HG03139 (cell line): ENCODE results near the gene CADPS2.

Experiments
- ATAC-seq: cut with Tn5 transposase; IDR thresholded peaks from one replicate; pipeline ENCODE4 v1.9.1; 2021; ENCODE audit not compliant: unreplicated experiment

The CADPS2 gene

DNA sequence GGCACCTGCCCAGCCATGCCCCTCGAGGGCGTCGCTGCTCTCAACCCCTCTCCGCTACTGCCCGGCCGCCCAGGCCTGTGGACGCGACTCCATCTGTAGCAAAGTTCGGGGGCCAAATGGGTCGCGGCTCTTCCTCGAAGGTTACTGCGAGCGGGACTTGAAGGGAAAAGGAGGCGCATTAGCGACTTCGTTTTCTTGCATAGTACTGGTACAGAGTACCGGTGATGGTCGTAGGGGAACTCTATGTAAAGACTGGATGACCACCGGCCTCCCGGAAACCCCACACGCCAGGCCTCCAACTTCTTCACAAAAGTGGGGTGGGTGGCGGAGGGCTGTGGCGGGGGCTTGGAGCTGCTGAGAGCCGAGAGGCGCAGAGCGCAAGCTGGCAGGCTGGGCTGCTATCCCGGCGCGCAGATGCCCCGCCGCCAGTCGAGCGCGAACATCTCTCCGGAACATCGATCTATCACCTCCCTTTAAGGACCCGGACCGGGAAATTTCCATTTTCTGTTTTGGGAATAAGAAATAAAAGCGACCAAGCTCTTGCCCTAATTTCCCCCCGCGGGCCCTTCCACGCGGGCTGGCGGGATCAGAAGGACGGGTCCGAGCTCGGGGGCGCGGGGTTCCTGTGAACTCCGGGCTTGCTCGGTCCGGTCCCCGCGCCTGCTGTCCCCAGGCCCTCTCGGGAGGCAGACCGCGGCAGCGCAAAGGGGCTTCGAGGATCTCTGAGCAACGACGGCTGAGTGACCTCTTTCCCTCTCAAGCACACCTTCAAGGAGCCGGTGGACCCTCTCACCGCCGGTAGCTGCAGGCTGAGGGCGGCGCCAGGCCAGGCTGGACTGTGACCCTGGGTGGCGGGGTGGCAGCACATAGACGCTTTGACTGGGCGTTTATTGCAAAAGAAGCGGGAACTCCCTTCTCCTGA is 569.5 kb downstream of the CADPS2 start:
- ATAC-seq = no peak

GRCh38 chr7:122315507-122316466 is 570.5 kb downstream of the CADPS2 start:
- ATAC-seq = no peak

GRCh38 chr7:122314284-122314683 is 572.0 kb downstream of the CADPS2 start:
- no peak for ATAC-seq

GRCh38 chr7:122312789-122313188 is 573.5 kb downstream of the CADPS2 start:
- no peak for ATAC-seq

DNA sequence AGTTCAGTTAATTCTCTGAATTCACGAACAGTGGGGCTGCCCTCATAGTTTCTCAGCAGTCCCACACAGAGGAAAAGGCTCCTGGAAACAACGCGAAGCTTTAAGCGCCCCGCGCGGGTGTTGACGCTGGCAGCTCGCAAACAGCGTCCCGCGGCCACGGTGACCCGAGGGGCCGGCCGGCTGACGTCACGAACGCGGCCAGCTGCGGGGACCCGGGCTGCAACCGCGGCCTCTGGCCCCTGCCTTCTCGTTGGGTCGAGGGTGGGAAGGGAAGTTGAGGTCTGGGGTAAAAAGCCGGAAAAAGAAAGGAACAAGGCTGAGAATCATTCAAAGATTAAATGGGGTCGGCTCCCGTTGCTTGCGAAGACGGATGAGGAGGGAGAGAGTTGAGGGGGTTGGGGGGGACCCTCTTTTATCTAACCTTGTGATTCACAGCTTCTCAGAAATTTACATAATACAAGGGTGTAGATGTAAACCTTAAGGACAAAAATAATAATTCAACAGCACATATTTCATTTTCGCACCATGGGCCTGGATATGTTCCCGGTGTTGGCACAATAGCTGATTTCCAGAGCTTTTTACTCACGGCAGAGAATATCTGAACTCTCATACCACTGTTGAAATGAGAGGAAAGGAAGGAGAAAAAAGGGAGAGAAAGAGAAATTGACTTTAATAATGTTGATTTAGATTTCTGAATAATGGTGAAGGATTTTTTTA is 574.4 kb downstream of the CADPS2 start:
- no peak for ATAC-seq

GRCh38 chr7:122311050-122311700 is 575.1 kb downstream of the CADPS2 start:
- no peak for ATAC-seq

DNA sequence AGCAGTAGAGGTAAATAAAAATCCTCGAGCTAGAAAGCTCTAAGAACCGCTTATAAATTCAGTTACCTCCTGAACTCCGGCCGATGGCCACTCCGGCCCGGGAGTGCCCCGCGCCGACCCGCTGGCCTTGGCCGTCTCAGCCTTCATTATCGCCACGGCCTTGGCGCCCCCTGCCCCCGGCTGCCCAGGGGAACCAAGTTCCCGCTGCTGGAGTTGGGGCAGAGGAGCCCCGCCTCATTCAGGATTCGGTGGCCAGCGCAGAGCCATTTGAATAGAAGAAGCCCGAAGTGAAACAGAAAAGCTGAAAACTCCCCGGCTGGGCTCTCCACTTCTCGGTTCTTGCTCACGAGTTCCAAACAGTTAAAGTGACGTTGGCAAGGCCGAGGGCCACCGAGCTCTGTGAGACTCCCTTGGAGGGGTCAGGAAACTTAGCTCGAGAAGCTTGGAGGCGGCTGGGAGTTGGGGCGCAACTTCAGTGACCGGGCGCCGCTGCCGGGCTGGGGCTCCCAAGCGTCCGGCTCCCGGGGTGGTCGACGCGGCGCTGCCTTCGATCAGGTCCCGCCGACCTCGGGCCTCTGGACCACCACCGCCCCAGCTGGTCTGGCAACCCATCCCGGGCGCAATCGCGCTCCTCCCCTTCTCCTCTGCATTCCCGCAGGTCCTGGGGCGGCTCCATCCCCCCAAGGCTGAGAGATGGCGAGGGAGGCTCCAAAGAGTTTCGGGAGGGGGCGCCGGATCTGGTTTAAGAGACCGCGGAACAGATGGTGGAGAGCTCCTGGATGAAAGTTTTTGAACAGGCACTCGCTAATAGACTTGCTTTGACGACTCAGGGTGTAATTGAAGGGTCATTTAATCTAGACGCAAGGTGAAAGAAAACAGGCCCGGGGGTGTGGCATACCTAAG is 575.9 kb downstream of the CADPS2 start:
- ATAC-seq = no peak

GRCh38 chr7:122309421-122309820 is 576.8 kb downstream of the CADPS2 start:
- no peak for ATAC-seq

- ATAC-seq = no peak
These were observed 579.0 kb downstream of the CADPS2 start for GRCh38 chr7:122307228-122307621.

DNA sequence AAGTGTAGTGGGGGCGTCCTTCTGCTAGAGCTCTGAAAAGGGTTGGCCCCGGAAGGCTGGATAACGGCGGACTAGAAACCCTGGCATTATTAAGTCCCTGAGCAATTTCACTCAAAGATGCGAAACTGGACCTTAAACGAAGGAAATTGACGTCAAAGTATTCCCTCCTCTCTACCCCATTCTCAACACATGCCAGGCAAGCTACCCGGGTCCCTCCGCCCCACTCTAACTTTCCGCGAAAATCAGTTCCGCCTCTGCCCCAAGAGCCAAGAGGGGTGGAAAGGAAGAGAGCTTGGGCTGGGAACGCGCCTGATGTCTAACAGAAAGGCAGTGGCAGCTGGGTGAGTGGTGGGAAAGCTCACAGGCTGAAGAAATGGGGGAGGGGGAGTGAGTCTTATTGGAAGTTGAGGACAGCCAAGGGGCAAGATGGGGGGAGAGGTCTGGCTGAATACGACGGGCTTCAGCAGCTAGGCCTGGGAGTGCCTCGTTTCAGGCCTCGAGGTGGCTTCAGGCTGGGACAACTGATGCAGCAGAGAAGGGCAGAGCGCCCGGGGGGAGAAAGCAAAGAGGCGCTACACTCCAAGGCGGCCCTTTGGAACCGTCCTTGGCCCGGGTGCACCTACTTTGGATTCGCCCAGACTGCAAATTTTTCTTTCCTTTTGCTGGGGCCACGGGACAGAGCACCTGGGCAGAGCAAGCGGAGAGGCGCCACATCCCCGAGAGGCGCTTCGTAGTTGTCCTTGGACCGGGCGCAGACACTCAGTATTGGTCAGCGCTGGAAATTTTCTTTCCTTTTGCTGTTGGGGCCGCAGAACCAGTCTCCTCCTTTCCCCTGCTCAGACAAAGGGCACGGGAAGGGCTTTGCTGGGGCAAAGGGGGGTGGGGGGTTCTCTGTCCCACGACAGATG is 579.7 kb downstream of the CADPS2 start:
- no peak for ATAC-seq

DNA sequence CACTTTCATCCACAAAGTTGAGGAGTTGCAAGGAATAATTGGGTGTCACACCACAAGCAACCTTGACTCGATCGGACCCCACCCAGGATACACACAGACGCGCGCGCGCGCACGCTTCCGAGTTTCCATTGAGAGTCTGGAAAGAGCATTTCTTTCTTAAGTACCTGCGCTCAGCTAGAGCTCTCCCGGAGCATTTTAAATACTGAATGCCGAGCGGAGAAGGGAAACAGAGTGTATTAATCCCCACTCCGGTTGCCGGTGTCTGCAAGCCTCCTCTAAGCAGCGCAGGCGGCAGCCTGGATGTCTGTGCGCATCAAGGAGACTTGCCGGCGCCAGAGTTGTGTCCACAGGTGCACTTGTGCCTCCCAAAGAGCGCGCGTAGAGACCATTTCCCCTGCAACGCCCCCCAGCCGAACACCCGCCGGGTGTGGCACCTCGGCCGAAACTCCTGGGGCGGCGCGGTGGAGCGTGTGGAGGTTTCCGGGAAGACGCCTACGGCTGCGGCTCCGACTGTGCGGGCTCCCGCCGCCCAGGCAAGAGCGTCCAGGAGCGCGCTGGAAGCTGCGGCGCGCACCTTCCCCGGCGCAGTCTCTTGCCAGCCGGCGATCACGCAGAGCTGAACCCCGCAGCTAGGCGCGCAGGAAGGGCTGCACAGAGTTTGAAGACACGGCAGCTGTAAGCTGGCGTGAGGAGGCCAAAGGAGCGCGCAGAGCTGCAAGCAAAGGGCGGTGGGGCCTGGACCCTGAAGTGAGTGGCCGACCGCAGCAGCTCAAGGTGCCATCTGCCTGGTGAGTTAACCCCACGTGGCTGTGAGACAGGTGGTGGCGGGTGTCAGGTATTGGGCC is 580.6 kb downstream of the CADPS2 start:
- ATAC-seq = no peak

DNA sequence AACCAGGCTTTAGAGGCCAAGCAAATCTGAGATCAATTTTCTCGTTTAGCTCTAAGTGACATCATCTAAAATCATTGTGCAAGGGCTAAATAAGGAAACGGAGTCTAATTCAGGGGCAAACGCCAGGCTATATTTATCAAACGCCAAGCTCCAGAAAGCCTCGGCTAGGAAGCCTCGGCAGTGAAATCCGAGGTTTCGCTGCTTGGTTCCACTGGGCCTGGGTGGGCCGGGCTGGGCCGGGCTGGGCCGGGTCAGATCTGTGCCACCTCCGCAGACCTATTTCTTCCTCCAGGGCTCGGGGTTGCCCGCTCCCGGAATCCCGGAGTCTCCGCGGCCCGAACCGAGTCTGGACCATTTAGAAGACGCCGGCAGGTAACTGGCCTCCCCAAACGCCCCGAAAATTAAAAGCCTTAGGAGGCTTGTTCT is 581.3 kb downstream of the CADPS2 start:
- ATAC-seq = no peak

GRCh38 chr7:122304319-122304975 is 581.8 kb downstream of the CADPS2 start, which contains the start of gene FEZF1:
FEZF1 (minus strand) TSS chr7:122304750; CDS start chr7:122304437, 313 bp downstream.
- no peak for ATAC-seq

DNA sequence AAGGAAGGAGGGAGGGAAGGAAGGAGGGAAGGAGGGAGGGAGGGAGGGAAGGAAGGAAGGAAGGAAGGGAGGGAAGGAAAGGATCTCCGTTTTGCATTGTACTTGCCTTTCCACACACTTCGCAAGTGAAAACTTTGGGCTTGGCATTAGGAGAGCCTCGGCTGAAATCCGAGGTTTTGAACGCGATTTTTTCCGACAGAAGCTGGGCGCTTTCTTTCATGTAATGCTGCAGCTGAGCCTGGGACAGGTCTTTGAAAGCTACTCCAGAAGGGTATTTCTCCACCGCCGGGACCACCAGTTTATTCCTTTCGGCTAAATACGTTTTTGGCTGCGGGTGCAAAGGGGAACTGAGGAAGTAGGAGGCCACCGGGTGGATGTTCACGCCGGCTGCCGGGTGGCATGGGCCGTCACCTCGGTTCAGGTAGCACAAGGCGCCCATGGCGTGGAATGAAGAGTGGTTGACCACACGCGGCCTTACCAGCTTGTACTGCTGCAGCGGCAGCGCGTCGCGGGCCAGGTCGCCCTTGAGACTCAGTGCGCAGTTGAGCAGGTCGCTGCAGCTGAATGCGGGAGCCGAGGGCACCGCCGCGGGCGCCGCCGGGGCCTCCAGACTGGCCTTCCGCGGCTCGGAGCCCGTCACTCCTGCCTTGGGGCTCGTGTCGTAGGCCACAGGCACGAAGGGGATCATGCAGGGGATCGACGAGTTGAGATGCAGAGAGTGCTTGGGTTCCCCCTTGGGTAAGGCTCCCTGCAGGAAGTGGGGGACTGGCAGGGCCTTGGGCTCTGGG is 582.5 kb downstream of the CADPS2 start:
- ATAC-seq = no peak

DNA sequence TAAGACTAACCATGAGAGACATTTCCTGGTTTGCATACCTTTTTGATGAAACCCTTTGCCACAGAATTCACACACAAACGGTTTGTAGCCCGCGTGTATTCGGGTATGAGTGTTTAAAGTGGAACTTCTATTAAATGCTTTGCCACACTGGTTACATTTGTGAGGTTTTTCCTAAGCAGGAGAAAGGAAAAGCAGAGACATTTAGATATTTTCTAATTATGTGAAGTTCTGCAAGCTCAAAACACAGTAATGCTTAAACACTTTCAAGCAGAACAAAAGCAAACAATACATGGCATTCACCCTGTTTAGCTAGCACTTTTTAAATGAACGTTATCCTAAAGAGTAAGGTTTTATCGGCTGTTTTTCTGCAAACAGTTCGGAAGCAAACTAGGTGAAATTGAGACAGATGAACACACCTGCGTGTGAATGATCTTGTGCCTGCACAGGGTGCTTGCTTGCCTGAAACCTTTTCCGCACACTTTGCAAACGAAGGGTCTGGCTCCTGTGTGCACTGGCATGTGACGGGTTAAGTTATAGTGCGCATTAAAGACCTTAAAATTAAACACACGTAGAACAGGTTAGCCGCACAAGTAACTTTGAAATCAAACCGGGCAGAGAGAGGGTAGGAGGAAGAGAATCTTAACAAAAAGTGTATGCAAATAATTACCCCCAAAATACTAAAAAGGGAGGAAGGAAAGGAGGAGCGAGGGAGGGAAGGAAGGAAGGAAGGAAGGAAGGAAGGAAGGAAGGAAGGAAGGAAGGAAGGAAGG is 583.3 kb downstream of the CADPS2 start:
- ATAC-seq = no peak
